ENCODE data around the gene SENP7.

GRCh38 chr3:101414121-101414520 is 98.9 kb downstream of the SENP7 start:
- no peak for TF ChIP-seq CTCF (IDR thresholded peaks at IDR 0.05 in 4 of 5, conservative IDR thresholded peaks at IDR 0.05 in 1 of 5)
- TF ChIP-seq POLR2A (IDR thresholded peaks at IDR 0.05): no peak

Data from gastrocnemius medialis (tissue), 4 donors.